ENCODE data around the gene TMC7.

Gene TMC7

GRCh38 chr16:18958621-18959029, 25.1 kb upstream of the TMC7 start:
- TF ChIP-seq, protein P1, sequence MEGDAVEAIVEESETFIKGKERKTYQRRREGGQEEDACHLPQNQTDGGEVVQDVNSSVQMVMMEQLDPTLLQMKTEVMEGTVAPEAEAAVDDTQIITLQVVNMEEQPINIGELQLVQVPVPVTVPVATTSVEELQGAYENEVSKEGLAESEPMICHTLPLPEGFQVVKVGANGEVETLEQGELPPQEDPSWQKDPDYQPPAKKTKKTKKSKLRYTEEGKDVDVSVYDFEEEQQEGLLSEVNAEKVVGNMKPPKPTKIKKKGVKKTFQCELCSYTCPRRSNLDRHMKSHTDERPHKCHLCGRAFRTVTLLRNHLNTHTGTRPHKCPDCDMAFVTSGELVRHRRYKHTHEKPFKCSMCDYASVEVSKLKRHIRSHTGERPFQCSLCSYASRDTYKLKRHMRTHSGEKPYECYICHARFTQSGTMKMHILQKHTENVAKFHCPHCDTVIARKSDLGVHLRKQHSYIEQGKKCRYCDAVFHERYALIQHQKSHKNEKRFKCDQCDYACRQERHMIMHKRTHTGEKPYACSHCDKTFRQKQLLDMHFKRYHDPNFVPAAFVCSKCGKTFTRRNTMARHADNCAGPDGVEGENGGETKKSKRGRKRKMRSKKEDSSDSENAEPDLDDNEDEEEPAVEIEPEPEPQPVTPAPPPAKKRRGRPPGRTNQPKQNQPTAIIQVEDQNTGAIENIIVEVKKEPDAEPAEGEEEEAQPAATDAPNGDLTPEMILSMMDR (conservative IDR thresholded peaks at IDR 0.05; ENCODE audit: low read depth): no peak
- peak; percentile 20 for DNase-seq (ENCODE audit: low spot score)
- H3K27ac ChIP-seq: peak overlapping the region; percentile 57
- ChIA-PET CTCF (interaction anchor here (0.6 kb wide), 3 partner anchors 16 to 1427 kb away, joined by 3 read pairs; no protein-coding TSS in a partner anchor), POLR2A (ENCODE audit: low non-redundant PET) (interaction anchor here (0.6 to 1.0 kb wide), 2 partner anchors 31 to 157 kb away, joined by 3 read pairs; no protein-coding TSS in a partner anchor)

GRCh38 chr16:18959031-18959505, 24.7 kb upstream of the TMC7 start:
- H3K27ac ChIP-seq: no peak overlapping the region
- no peak for DNase-seq (ENCODE audit: low spot score)
- TF ChIP-seq, protein P1 (conservative IDR thresholded peaks at IDR 0.05; ENCODE audit: low read depth): no peak
- POLR2A ChIA-PET (ENCODE audit: low non-redundant PET): interaction anchor here (0.6 to 1.0 kb wide), 2 partner anchors 31 to 157 kb away, joined by 3 read pairs; no protein-coding TSS in a partner anchor
- CTCF ChIA-PET: interaction anchor here (0.6 kb wide), 2 partner anchors 17 to 157 kb away, joined by 3 read pairs; no protein-coding TSS in a partner anchor

- H3K27ac ChIP-seq: no peak overlapping the region
- ChIA-PET POLR2A (ENCODE audit: low non-redundant PET) (no interaction called here), CTCF (no interaction called here)
- DNase-seq (ENCODE audit: low spot score): no peak
- TF ChIP-seq, protein P1 (conservative IDR thresholded peaks at IDR 0.05; ENCODE audit: low read depth): no peak
Observed at GRCh38 chr16:18965555-18965954, 18.2 kb upstream of the TMC7 start.

DNA sequence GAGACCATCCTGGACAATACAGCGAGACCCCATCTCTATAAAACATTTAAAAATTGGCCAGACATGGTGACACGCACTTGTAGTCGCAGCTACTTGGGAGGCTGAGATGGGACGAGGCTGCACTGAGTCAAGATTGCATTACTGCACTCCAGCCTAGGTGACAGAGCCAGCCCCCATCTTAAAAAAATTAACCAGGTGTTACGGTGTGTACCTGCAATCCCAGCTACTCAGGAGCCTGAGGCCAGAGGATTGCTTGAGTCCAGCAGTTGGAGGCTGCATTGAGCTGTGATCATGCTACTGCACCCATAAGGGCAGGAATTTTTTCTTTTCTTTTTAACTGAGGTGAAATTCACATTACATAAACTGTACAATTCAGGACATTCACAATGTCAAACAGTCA, 16.9 kb upstream of the TMC7 start:
- no peak for DNase-seq (ENCODE audit: low spot score)
- CTCF ChIA-PET: interaction anchor here (0.6 kb wide), 1 partner anchor 24 kb away, joined by 4 read pairs; no protein-coding TSS in a partner anchor
- TF ChIP-seq, protein P1 (conservative IDR thresholded peaks at IDR 0.05; ENCODE audit: low read depth): no peak
- H3K27ac ChIP-seq: no peak overlapping the region
- POLR2A ChIA-PET (ENCODE audit: low non-redundant PET): no interaction called here

GRCh38 chr16:18969050-18969854, 14.5 kb upstream of the TMC7 start:
- ChIA-PET POLR2A (ENCODE audit: low non-redundant PET) (no interaction called here), CTCF (interaction anchor here (0.6 to 1.6 kb wide), 8 partner anchors 29 to 283 kb away, joined by 3 to 8 read pairs (median 3); no protein-coding TSS in a partner anchor)
- TF ChIP-seq, protein P1 (conservative IDR thresholded peaks at IDR 0.05; ENCODE audit: low read depth): peak; percentile 88
- peak; percentile 88 for DNase-seq (ENCODE audit: low spot score)
- no peak overlapping the region for H3K27ac ChIP-seq

DNA sequence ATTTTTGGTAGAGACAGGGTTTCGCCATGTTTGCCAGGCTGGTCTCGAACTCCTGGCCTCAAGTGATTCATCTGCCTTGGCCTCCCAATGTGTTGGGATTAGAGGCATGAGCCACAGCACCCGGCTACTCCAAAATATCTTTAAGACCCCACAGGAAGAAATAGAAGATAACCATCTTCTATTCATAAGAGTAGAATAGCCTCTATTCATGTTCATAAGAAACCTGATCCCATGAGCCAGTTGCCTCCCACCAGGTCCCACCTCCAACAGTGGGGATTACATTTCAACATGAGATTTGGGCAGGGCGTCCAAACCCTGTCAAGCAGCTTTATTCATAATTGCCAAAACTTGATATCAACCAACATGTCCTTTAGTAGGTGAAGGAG, 13.9 kb upstream of the TMC7 start:
- POLR2A ChIA-PET (ENCODE audit: low non-redundant PET): no interaction called here
- no peak overlapping the region for H3K27ac ChIP-seq
- no peak for DNase-seq (ENCODE audit: low spot score)
- TF ChIP-seq, protein P1 (conservative IDR thresholded peaks at IDR 0.05; ENCODE audit: low read depth): no peak
- CTCF ChIA-PET: interaction anchor here (0.6 to 1.6 kb wide), 6 partner anchors 30 to 282 kb away, joined by 3 to 8 read pairs (median 3); no protein-coding TSS in a partner anchor
